ENCODE measurements around the gene SERTAD3.
"Not testable (repeated sequence)": the region's sequence is repeated elsewhere in the genome, so short reads cannot be mapped to it uniquely, and the experiment has no call there.

The SERTAD3 gene

GRCh38 chr19:40453943-40454342 lies 9.8 kb upstream of the SERTAD3 start:
- H3K9ac ChIP-seq (ENCODE audit: low read depth, low read length); H3K27me3 ChIP-seq (ENCODE audit: insufficient read depth, low read length); H3K36me3 ChIP-seq (ENCODE audit: insufficient read depth, low read depth, low read length); H3K4me3 ChIP-seq (ENCODE audit: low read length); H3K9me3 ChIP-seq (ENCODE audit: insufficient read depth, low read depth, low read length); H3K4me1 ChIP-seq (ENCODE audit: insufficient read depth, low read length); H3K27ac ChIP-seq (ENCODE audit: low read length): not testable (repeated sequence)

DNA sequence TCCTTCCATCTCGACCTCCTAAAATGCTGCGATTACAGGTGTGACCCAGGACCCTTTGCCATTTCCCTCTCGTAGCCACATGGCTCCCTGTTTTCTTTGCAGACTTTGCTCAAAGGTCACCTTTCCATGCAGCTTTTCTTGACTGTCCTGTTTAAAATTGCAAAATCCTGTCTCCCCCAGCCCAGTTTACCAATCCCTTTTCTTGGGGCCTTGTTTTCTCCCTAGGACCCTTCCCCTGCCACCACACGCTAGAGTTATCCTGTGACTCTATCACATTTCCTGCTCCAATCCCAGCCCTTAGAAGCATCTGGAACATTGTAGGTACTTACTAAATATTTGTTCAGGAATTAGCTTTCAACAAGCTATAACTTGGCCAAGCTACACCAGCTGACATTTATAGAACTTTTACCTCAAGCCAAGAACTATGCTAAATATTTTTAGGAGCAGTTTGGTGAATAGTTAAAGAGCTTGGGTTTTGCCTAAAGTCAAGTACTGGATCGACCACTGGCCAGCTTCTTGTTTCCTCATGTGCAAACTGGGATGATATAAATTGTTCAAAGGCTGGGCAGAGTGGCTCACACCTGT lies 9.1 kb upstream of the SERTAD3 start:
- no peak overlapping the region for H3K27ac ChIP-seq (ENCODE audit: low read length)
- H3K4me3 ChIP-seq (ENCODE audit: low read length), result no peak overlapping the region
- peaks cover 4% of the 10 kb centered on the region; the same call in 1 of the 2 replicates for H3K4me1 ChIP-seq (ENCODE audit: insufficient read depth, low read length)
- H3K9ac ChIP-seq (ENCODE audit: low read depth, low read length), result no peak overlapping the region
- no peaks in the 10 kb centered on the region for H3K9me3 ChIP-seq (ENCODE audit: insufficient read depth, low read depth, low read length)
- H3K36me3 ChIP-seq (ENCODE audit: insufficient read depth, low read depth, low read length), result no peaks in the 10 kb centered on the region
- H3K27me3 ChIP-seq (ENCODE audit: insufficient read depth, low read length), result no peaks in the 10 kb centered on the region

DNA sequence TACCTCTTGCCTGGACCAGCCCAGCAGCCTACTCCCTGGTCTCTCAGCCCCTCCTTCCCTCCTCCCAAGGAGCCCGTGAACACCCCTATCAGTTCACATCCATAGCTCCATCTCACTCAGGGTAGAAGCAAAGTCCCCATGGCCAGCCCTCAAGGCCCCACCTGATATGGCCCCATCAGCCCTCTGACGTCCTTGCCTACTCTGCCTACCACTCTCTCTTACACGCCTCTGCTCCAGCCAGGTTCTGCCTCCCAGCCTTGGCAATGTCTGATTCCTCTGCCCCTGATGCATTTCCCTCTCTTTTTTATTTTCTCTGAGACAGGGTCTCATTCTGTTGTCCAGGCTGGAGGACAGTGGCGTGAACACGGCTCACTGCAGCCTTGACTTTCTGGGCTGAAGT lies 7.9 kb upstream of the SERTAD3 start:
- Histone ChIP-seq H3K4me1 (ENCODE audit: insufficient read depth, low read length) (peaks cover 4% of the 10 kb centered on the region; the same call in 1 of the 2 replicates), H3K27me3 (ENCODE audit: insufficient read depth, low read length) (no peaks in the 10 kb centered on the region), H3K4me3 (ENCODE audit: low read length) (no peak overlapping the region), H3K9ac (ENCODE audit: low read depth, low read length) (no peak overlapping the region), H3K36me3 (ENCODE audit: insufficient read depth, low read depth, low read length) (no peaks in the 10 kb centered on the region; the same call in 1 of the 2 replicates), H3K9me3 (ENCODE audit: insufficient read depth, low read depth, low read length) (no peaks in the 10 kb centered on the region), H3K27ac (ENCODE audit: low read length) (no peak overlapping the region)

DNA sequence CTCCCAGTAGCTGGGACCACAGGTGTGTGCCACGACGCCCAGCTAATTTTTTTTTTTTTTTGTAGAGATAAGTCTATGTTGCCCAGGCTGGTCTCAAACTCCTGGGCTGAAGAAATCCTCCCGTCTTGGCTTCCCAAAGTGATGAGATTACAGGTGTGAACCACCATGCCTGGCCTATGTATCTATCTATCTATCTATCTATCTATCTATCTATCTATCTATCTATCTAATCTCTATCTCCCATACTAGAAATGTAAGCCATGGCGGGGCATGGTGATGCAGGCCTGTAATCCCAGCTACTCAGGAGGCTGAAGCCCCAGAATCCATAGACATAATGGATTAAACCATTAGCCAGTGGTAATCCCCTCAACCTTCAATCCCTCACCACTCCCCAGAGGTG lies 6.5 kb upstream of the SERTAD3 start:
- Histone ChIP-seq H3K9ac (ENCODE audit: low read depth, low read length) (no peak overlapping the region), H3K36me3 (ENCODE audit: insufficient read depth, low read depth, low read length) (no peaks in the 10 kb centered on the region; the same call in 1 of the 2 replicates), H3K4me1 (ENCODE audit: insufficient read depth, low read length) (peaks cover 4% of the 10 kb centered on the region; the same call in 1 of the 2 replicates), H3K27me3 (ENCODE audit: insufficient read depth, low read length) (no peaks in the 10 kb centered on the region), H3K27ac (ENCODE audit: low read length) (no peak overlapping the region), H3K4me3 (ENCODE audit: low read length) (no peak overlapping the region), H3K9me3 (ENCODE audit: insufficient read depth, low read depth, low read length) (no peaks in the 10 kb centered on the region)

DNA sequence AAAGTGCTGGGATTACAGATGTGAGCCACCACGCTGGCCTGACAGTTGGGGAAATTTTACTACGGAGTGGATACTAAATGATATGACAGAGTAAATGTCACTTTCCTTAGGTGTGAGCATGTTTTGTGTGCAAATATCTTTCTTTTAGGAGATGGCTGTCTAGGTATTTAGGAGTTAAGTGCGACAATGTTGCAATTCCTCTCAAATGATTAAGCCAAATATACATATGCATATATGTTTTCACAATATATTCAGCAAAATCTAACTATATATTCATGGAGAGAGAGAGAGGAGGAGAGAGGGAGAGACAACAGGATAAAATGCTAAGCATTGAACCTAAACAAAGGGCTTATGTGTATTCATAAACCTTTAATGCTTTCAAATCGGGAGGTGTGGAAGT lies 5.4 kb upstream of the SERTAD3 start:
- Histone ChIP-seq H3K4me3 (ENCODE audit: low read length) (no peak overlapping the region), H3K36me3 (ENCODE audit: insufficient read depth, low read depth, low read length) (no peaks in the 10 kb centered on the region; the same call in 1 of the 2 replicates)

DNA sequence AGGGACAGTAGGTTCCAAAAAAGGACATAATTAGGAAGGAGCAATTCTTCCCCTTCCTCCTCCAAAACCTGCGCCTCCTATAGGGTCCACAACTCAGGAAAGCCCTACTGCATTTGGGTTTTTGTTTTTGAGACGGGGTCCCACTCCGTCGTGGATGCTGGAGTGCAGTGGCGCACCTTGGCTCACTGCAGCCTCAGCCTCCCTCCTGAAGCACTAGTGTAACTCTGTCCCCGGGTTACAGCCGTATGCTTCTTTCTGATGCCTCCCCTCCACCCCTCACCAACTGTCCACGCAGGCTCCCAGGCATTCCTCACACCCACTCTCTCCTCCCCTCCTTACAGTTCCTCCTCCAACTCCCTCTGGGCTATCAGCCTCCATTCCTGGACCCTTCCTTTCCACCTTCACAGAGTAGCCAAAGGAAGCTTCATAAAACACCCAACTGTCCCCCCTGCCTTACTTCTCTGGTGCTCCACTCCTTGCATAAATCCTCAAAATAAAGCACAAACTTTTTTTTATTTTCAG lies 2.2 kb upstream of the SERTAD3 start:
- no peaks in the 10 kb centered on the region for H3K9me3 ChIP-seq (ENCODE audit: insufficient read depth, low read depth, low read length)
- no peak overlapping the region for H3K9ac ChIP-seq (ENCODE audit: low read depth, low read length)
- no peaks in the 10 kb centered on the region for H3K27me3 ChIP-seq (ENCODE audit: insufficient read depth, low read length)
- no peak overlapping the region for H3K4me3 ChIP-seq (ENCODE audit: low read length)
- peaks cover 10% of the 10 kb centered on the region; the same call in 1 of the 2 replicates for H3K4me1 ChIP-seq (ENCODE audit: insufficient read depth, low read length)
- H3K36me3 ChIP-seq (ENCODE audit: insufficient read depth, low read depth, low read length), result peaks cover 10% of the 10 kb centered on the region
- H3K27ac ChIP-seq (ENCODE audit: low read length), result no peak overlapping the region

More for the DNA sequence above, 5.4 kb upstream of the SERTAD3 start:
- Histone ChIP-seq H3K4me1 (ENCODE audit: insufficient read depth, low read length) (peaks cover 4% of the 10 kb centered on the region; the same call in 1 of the 2 replicates), H3K27me3 (ENCODE audit: insufficient read depth, low read length) (no peaks in the 10 kb centered on the region), H3K27ac (ENCODE audit: low read length) (no peak overlapping the region), H3K9me3 (ENCODE audit: insufficient read depth, low read depth, low read length) (no peaks in the 10 kb centered on the region), H3K9ac (ENCODE audit: low read depth, low read length) (no peak overlapping the region)

GRCh38 chr19:40445780-40446262 lies 1.7 kb upstream of the SERTAD3 start:
- Histone ChIP-seq H3K9ac (ENCODE audit: low read depth, low read length) (no peak overlapping the region), H3K27ac (ENCODE audit: low read length) (no peak overlapping the region)

DNA sequence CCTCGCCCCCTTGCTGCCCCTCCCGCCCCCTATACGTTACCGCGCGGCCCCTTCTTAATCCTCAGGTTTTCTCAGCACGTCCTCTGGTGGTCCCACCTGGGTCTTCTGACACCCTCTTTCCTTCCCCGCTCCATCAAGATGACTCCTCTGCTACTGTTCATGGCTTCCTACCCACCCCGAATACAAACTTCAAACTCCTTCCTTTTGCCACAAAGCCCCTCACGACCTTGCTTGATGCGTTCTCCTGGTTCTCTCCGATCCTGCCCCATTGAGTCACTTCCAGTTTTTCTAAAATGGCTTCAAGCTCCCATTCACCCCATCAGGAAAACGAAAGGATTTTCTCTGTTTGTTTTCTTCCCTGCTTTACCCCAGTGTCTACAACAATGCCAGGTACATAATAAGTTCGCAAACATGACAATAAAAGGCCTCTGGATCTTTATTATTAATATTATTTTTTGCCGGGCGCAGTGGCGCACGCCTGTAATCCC lies 734 bp upstream of the SERTAD3 start:
- peaks cover 6% of the 10 kb centered on the region; the same call in 1 of the 2 replicates for H3K4me1 ChIP-seq (ENCODE audit: insufficient read depth, low read length)
- peak overlapping the region; percentile 76; the same call in 1 of the 2 replicates for H3K9ac ChIP-seq (ENCODE audit: low read depth, low read length)
- H3K4me3 ChIP-seq (ENCODE audit: low read length), result peak overlapping the region; percentile 94; the same call in 1 of the 2 replicates
- peaks cover 24% of the 10 kb centered on the region for H3K36me3 ChIP-seq (ENCODE audit: insufficient read depth, low read depth, low read length)
- no peaks in the 10 kb centered on the region for H3K9me3 ChIP-seq (ENCODE audit: insufficient read depth, low read depth, low read length)
- no peaks in the 10 kb centered on the region for H3K27me3 ChIP-seq (ENCODE audit: insufficient read depth, low read length)
- no peak overlapping the region for H3K27ac ChIP-seq (ENCODE audit: low read length)

More at GRCh38 chr19:40445780-40446262, 1.7 kb upstream of the SERTAD3 start:
- H3K9me3 ChIP-seq (ENCODE audit: insufficient read depth, low read depth, low read length), result no peaks in the 10 kb centered on the region
- H3K4me3 ChIP-seq (ENCODE audit: low read length), result no peak overlapping the region
- H3K36me3 ChIP-seq (ENCODE audit: insufficient read depth, low read depth, low read length), result peaks cover 15% of the 10 kb centered on the region
- H3K4me1 ChIP-seq (ENCODE audit: insufficient read depth, low read length), result peaks cover 6% of the 10 kb centered on the region; the same call in 1 of the 2 replicates
- no peaks in the 10 kb centered on the region for H3K27me3 ChIP-seq (ENCODE audit: insufficient read depth, low read length)

DNA sequence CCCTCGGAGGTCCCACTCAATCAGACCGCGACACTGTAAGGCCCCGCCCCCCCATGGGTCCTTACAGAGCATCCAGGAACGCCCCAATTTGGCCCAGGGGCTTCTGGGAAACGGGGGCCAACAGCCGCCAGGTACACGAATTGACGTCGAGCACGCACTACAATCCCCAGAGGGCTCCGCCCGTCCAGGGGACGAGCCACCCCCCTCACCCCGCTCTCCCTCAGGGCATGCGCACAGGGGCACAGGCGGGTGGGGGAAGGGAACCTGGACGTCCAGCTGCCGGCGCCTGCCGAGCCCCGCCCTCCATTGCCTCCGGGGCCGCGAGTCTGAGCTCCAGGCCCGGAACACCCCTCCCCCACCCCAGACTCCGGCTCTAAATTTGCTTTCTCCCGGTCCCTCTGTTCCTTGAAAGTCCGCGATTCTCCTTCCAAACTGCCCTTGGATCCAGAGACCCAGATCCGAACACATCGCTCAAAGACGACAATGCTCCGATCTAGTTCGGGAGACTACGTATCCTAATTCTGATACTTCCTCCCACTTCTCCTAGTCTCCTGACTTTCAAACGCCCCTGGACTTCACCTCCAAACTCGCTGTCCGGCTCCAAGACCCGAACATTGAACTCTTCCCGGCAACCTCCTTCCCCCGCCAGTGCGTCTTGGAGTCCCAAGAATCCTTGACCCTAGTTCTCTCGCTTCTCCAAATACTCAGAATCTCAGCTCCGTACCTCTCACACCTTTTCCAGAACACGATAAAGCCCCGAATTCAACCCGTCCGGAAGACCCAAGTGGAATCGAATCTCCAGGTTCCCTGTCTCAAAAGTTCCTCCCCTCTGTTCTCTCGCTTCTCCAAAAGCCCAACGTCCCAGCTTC lies 770 bp downstream of the SERTAD3 start:
- peaks cover 6% of the 10 kb centered on the region; the same call in 1 of the 2 replicates for H3K4me1 ChIP-seq (ENCODE audit: insufficient read depth, low read length)
- H3K36me3 ChIP-seq (ENCODE audit: insufficient read depth, low read depth, low read length), result peaks cover 24% of the 10 kb centered on the region
- peak overlapping the region; percentile 97 for H3K9ac ChIP-seq (ENCODE audit: low read depth, low read length)
- no peaks in the 10 kb centered on the region for H3K9me3 ChIP-seq (ENCODE audit: insufficient read depth, low read depth, low read length)
- H3K27ac ChIP-seq (ENCODE audit: low read length), result peak overlapping the region; percentile 97
- H3K27me3 ChIP-seq (ENCODE audit: insufficient read depth, low read length), result no peaks in the 10 kb centered on the region
- peak overlapping the region; percentile 94 for H3K4me3 ChIP-seq (ENCODE audit: low read length)

GRCh38 chr19:40442328-40443130 lies 1.6 kb downstream of the SERTAD3 start:
- peak overlapping the region; percentile 86 for H3K4me3 ChIP-seq (ENCODE audit: low read length)
- peak overlapping the region; percentile 87 for H3K9ac ChIP-seq (ENCODE audit: low read depth, low read length)
- peaks cover 24% of the 10 kb centered on the region for H3K36me3 ChIP-seq (ENCODE audit: insufficient read depth, low read depth, low read length)
- H3K9me3 ChIP-seq (ENCODE audit: insufficient read depth, low read depth, low read length), result no peaks in the 10 kb centered on the region
- H3K27ac ChIP-seq (ENCODE audit: low read length), result peak overlapping the region; percentile 78
- H3K27me3 ChIP-seq (ENCODE audit: insufficient read depth, low read length), result no peaks in the 10 kb centered on the region
- H3K4me1 ChIP-seq (ENCODE audit: insufficient read depth, low read length), result peaks cover 6% of the 10 kb centered on the region; the same call in 1 of the 2 replicates

Measured in iPS-20b (cell line).